C4-2B (cell line): ENCODE results near the gene ARHGAP18.

Experiments used
- CTCF ChIP-seq: fragments of 450-650 bp; conservative IDR thresholded peaks from 2 replicates; pipeline ENCODE4 v1.5.1; 2017; ENCODE audit warnings: mild to moderate bottlenecking
- ZFX ChIP-seq: fragments of 450-650 bp; IDR thresholded peaks from 2 replicates; pipeline ENCODE4 v1.6.1; 2017

- TF ChIP-seq CTCF (no peak), ZFX (no peak)
These were observed 25.6 kb downstream of the ARHGAP18 start for GRCh38 chr6:129684323-129684884.
